Neural cell (in vitro differentiated cells): ENCODE measurements around the gene SDF2L1. TPM values are rescaled to one million over a fixed set of nuclear protein-coding genes. Genes with fewer than 3 reads are reported as not detected.
"Not testable (repeated sequence)": the region's sequence is repeated elsewhere in the genome, so short reads cannot be mapped to it uniquely, and the experiment has no call there.

Source experiments
- H2AFZ ChIP-seq: fragments of 200-600, 300-800 bp; sonication (generic), shearing (Covaris generic); 2 replicates; pipeline ENCODE4 v1.6.0; 2014; ENCODE audit warnings: low read depth, mild to moderate bottlenecking, antibody characterized with exemption, low read length, moderate library complexity
- H3F3A ChIP-seq: fragments of 200-600 bp; shearing (Covaris generic); 2 replicates; pipeline ENCODE4 v1.6.1; 2016; ENCODE audit warnings: mild to moderate bottlenecking, moderate library complexity, mixed read lengths, antibody characterized with exemption, low read length; ENCODE audit not compliant: insufficient read depth, poor library complexity, severe bottlenecking
- H3K27ac ChIP-seq: fragments of 200-600, 300-800 bp; sonication (generic), shearing (Covaris generic); 2 replicates; pipeline ENCODE4 v1.5.1; 2014; ENCODE audit warnings: mild to moderate bottlenecking, low read length, moderate library complexity
- H3K27me3 ChIP-seq: fragments of 300-800, 200-600 bp; sonication (generic), shearing (Covaris generic); 2 replicates; pipeline ENCODE4 v1.6.0; 2014; ENCODE audit warnings: mild to moderate bottlenecking, low read depth, low read length, moderate library complexity; ENCODE audit not compliant: insufficient read depth
- H3K36me3 ChIP-seq: fragments of 300-800, 200-600 bp; sonication (generic), shearing (Covaris generic); 2 replicates; pipeline ENCODE4 v1.5.1; 2014; ENCODE audit warnings: mild to moderate bottlenecking, antibody characterized with exemption, low read length, moderate library complexity; ENCODE audit not compliant: insufficient read depth
- H3K4me2 ChIP-seq: fragments of 300-800, 200-600 bp; sonication (generic), shearing (Covaris generic); 2 replicates; pipeline ENCODE4 v1.6.0; 2014; ENCODE audit warnings: mild to moderate bottlenecking, low read length
- H3K4me3 ChIP-seq: fragments of 300-800, 200-600 bp; sonication (generic), shearing (Covaris generic); 2 replicates; pipeline ENCODE4 v1.5.1; 2014; ENCODE audit warnings: mild to moderate bottlenecking, low read length, moderate library complexity
- H3K79me2 ChIP-seq: fragments of 200-600 bp; shearing (Covaris generic); replicated peaks from 2 replicates; pipeline ENCODE4 v1.6.0; 2014; ENCODE audit warnings: mild to moderate bottlenecking, low read length, moderate library complexity; ENCODE audit not compliant: insufficient read depth
- H3K9ac ChIP-seq: fragments of 300-800, 200-600 bp; sonication (generic), shearing (Covaris generic); 2 replicates; pipeline ENCODE4 v1.6.1; 2016; ENCODE audit warnings: mild to moderate bottlenecking, low read length, mixed read lengths
- H3K9me2 ChIP-seq: fragments of 200-600 bp; shearing (Covaris generic); 2 replicates; pipeline ENCODE4 v1.6.1; 2016; ENCODE audit warnings: mild to moderate bottlenecking, low read length, mixed read lengths; ENCODE audit not compliant: insufficient read depth
- H3K9me3 ChIP-seq: fragments of 200-600, 300-800 bp; sonication (generic), shearing (Covaris generic); 2 replicates; pipeline ENCODE4 v1.6.1; 2016; ENCODE audit warnings: mild to moderate bottlenecking, mixed run types, low read length, moderate library complexity, mixed read lengths
- H4K20me1 ChIP-seq: fragments of 200-600 bp; shearing (Covaris generic); 2 replicates; pipeline ENCODE4 v1.6.1; 2016; ENCODE audit warnings: mild to moderate bottlenecking, mixed run types; ENCODE audit not compliant: insufficient read depth
- CTCF ChIP-seq: fragments of 450-650 bp; IDR thresholded peaks from 2 replicates; pipeline ENCODE4 v1.5.1; 2014; ENCODE audit warnings: antibody characterized with exemption, mild to moderate bottlenecking, moderate library complexity; ENCODE audit not compliant: poor library complexity, severe bottlenecking
- EP300 ChIP-seq: fragments of 450-650 bp; conservative IDR thresholded peaks from 2 replicates; pipeline ENCODE4 v1.6.1; 2014; ENCODE audit warnings: antibody characterized with exemption, mild to moderate bottlenecking, moderate library complexity; ENCODE audit not compliant: poor library complexity, severe bottlenecking
- EZH2 ChIP-seq: fragments of 200-600, 300-800 bp; shearing (Covaris generic), sonication (generic); IDR thresholded peaks from 2 replicates; pipeline ENCODE4 v1.6.1; 2014; ENCODE audit warnings: antibody characterized with exemption, low read length, borderline replicate concordance, mild to moderate bottlenecking; ENCODE audit not compliant: insufficient read depth, poor library complexity, severe bottlenecking
- MXI1 ChIP-seq: fragments of 450-650 bp; conservative IDR thresholded peaks from 2 replicates; pipeline ENCODE4 v1.6.1; 2014; ENCODE audit warnings: antibody characterized with exemption, mild to moderate bottlenecking; ENCODE audit not compliant: poor library complexity, severe bottlenecking
- POLR2AphosphoS5 ChIP-seq: IDR thresholded peaks from 2 replicates; pipeline ENCODE4 v1.6.1; 2012
- RAD21 ChIP-seq: fragments of 450-650 bp; conservative IDR thresholded peaks from 2 replicates; pipeline ENCODE4 v1.6.1; 2014; ENCODE audit warnings: antibody characterized with exemption, mild to moderate bottlenecking, moderate library complexity
- REST ChIP-seq: IDR thresholded peaks from 2 replicates; pipeline ENCODE4 v1.6.1; 2012; ENCODE audit warnings: borderline replicate concordance
- SMC3 ChIP-seq: fragments of 450-650 bp; conservative IDR thresholded peaks from 2 replicates; pipeline ENCODE4 v1.6.1; 2014; ENCODE audit warnings: antibody characterized with exemption, mild to moderate bottlenecking, moderate library complexity; ENCODE audit not compliant: poor library complexity
- TAF1 ChIP-seq: IDR thresholded peaks from 2 replicates; pipeline ENCODE4 v1.6.1; 2012; ENCODE audit warnings: low read depth
- polyA plus RNA-seq: library from polyadenylated mRNA; depleted of rRNA; stranded (reverse); fragments of >200 nt; gene quantifications from 2 replicates; pipeline ENCODE4 v1.2.3, GENCODE V29; 2014

Gene SDF2L1
- polyA plus RNA-seq, 1 donor from 2014 or later = 11.0 TPM

GRCh38 chr22:21596356-21597135 lies 45.6 kb upstream of the SDF2L1 start:
- H3K27me3 ChIP-seq, H3K9ac ChIP-seq, H3F3A ChIP-seq, H3K9me3 ChIP-seq, H4K20me1 ChIP-seq, H2AFZ ChIP-seq, H3K4me2 ChIP-seq, H3K36me3 ChIP-seq, H3K4me3 ChIP-seq, H3K27ac ChIP-seq, H3K9me2 ChIP-seq: not testable (repeated sequence)
- H3K79me2 ChIP-seq = peaks cover 14% of the 10 kb centered on the region

GRCh38 chr22:21598302-21598701 lies 43.8 kb upstream of the SDF2L1 start:
- peaks cover 16% of the 10 kb centered on the region for H3K79me2 ChIP-seq
- no peak overlapping the region for H2AFZ ChIP-seq
- no peaks in the 10 kb centered on the region for H3K9me2 ChIP-seq
- no peaks in the 10 kb centered on the region for H3F3A ChIP-seq
- no peak overlapping the region for H3K4me2 ChIP-seq
- no peak overlapping the region for H3K4me3 ChIP-seq
- TF ChIP-seq RAD21 = no peak
- no peak for TF ChIP-seq POLR2AphosphoS5
- TF ChIP-seq TAF1 = no peak
- no peak for TF ChIP-seq MXI1
- no peak for TF ChIP-seq CTCF
- no peak for TF ChIP-seq REST
- H3K27ac ChIP-seq = no peak overlapping the region
- no peaks in the 10 kb centered on the region for H3K9me3 ChIP-seq
- no peaks in the 10 kb centered on the region for H4K20me1 ChIP-seq
- H3K27me3 ChIP-seq = no peaks in the 10 kb centered on the region
- H3K9ac ChIP-seq = no peak overlapping the region
- peaks cover 9% of the 10 kb centered on the region for H3K36me3 ChIP-seq

GRCh38 chr22:21599053-21599893 lies 42.8 kb upstream of the SDF2L1 start:
- Histone ChIP-seq H2AFZ (no peak overlapping the region), H3K9me2 (no peaks in the 10 kb centered on the region), H3K9me3 (no peaks in the 10 kb centered on the region), H3K4me2 (no peak overlapping the region), H3K9ac (no peak overlapping the region), H3K4me3 (no peak overlapping the region), H3F3A (no peaks in the 10 kb centered on the region), H3K27ac (no peak overlapping the region), H3K36me3 (peaks cover 9% of the 10 kb centered on the region), H3K79me2 (peaks cover 17% of the 10 kb centered on the region), H4K20me1 (no peaks in the 10 kb centered on the region), H3K27me3 (no peaks in the 10 kb centered on the region)
- TF ChIP-seq REST (no peak), EZH2 (no peak), EP300 (no peak), TAF1 (no peak), SMC3 (no peak), CTCF (no peak)
